ENCODE measurements around the gene CPEB4. TPM values are rescaled to one million over a fixed set of nuclear protein-coding genes. Genes with fewer than 3 reads are reported as not detected.

CPEB4 gene
- total and polyA plus RNA-seq, 2 of the 4 experiments (the other 2 are of a cell fraction) = 7.8 to 22.6 TPM

GRCh38 chr5:173928871-173929574 is 40.9 kb downstream of the CPEB4 start:
- no peak overlapping the region for H4K91ac ChIP-seq (ENCODE audit: insufficient read depth, low read depth, low read length)
- no peak overlapping the region for H3K9ac ChIP-seq (ENCODE audit: low read depth, low read length)
- H2BK20ac ChIP-seq (ENCODE audit: low read depth, low read length) = no peak overlapping the region
- no peak overlapping the region for H2BK15ac ChIP-seq (ENCODE audit: low read depth, low read length)
- no peak overlapping the region for H3K23ac ChIP-seq (ENCODE audit: low read depth, low read length)
- H3K36me3 ChIP-seq (ENCODE audit: control insufficient read depth, insufficient read depth, low read length) = 0 out of 2 replicates have a peak, but pooled peaks cover 2% of the 10 kb centered on the region
- no peak overlapping the region for H2AK5ac ChIP-seq (ENCODE audit: low read depth, low read length)
- no peak overlapping the region for H3K56ac ChIP-seq (ENCODE audit: extremely low read depth, insufficient read depth, low read length)
- dilution Hi-C loops (cut with HindIII; ENCODE audit: low sequenced_read_pairs, unreplicated experiment) = no loop called here
- H3K9me1 ChIP-seq (ENCODE audit: insufficient read depth, low read length) = peaks cover 4% of the 10 kb centered on the region; the same call in 1 of the 2 replicates
- DNase-seq = no peak
- no peak overlapping the region for H3K14ac ChIP-seq (replicated peaks; ENCODE audit: low read depth, low read length)
- in situ Hi-C loops (cut with MboI; ENCODE audit: low sequenced_read_pairs) = no loop called here
- CTCF ChIA-PET = no interaction called here
- no peaks in the 10 kb centered on the region for H3K9me3 ChIP-seq (ENCODE audit: control insufficient read depth, insufficient read depth, low read length)
- intact Hi-C loops (cut with micrococcal nuclease) = loop anchor here (5.0 kb wide), 1 partner anchor 33 kb away; no protein-coding TSS in a partner anchor
- H4K20me1 ChIP-seq (ENCODE audit: insufficient read depth, low read length) = no peaks in the 10 kb centered on the region
- no peak overlapping the region for H3K18ac ChIP-seq (ENCODE audit: low read depth, low read length)
- no peak overlapping the region for H2BK5ac ChIP-seq (ENCODE audit: low read depth, low read length, poor library complexity, severe bottlenecking)
- H3K4me3 ChIP-seq (ENCODE audit: insufficient read depth, low read depth, low read length) = no peak overlapping the region
- H3K79me1 ChIP-seq (ENCODE audit: low read depth in 1 of 2, low read length in 2 of 2) = peaks cover 25 to 37% of the 10 kb centered on the region in 2 experiments
- TF ChIP-seq MAFK (IDR thresholded peaks at IDR 0.05; ENCODE audit: low read depth, low read length) (no peak), RCOR1 (IDR thresholded peaks at IDR 0.05; ENCODE audit: insufficient replicate concordance, low read length) (no peak), MXI1 (IDR thresholded peaks at IDR 0.05; ENCODE audit: borderline replicate concordance, low read depth, low read length) (no peak), NFE2L2 (IDR thresholded peaks at IDR 0.05; ENCODE audit: low read depth, low read length) (no peak), CEBPB (IDR thresholded peaks at IDR 0.05; ENCODE audit: low read depth, low read length) (no peak), CHD1 (IDR thresholded peaks at IDR 0.05; ENCODE audit: low read depth, low read length) (no peak), RAD21 (IDR thresholded peaks at IDR 0.05; ENCODE audit: low read length) (no peak), BHLHE40 (IDR thresholded peaks at IDR 0.05; ENCODE audit: low read depth, low read length) (no peak), FOS (IDR thresholded peaks at IDR 0.05; ENCODE audit: low read depth, low read length) (no peak), CTCF (conservative IDR thresholded peaks at IDR 0.05; ENCODE audit: low read depth, low read length) (no peak), MAZ (IDR thresholded peaks at IDR 0.05; ENCODE audit: borderline replicate concordance, low read depth, low read length) (no peak), POLR2A (IDR thresholded peaks at IDR 0.05; ENCODE audit: low read depth, low read length) (no peak), USF2 (IDR thresholded peaks at IDR 0.05; ENCODE audit: low read depth, low read length) (no peak), ELK1 (IDR thresholded peaks at IDR 0.05; ENCODE audit: borderline replicate concordance, low read depth, low read length) (no peak), RFX5 (IDR thresholded peaks at IDR 0.05; ENCODE audit: low read depth, low read length) (no peak)
- no peak overlapping the region for H2AK9ac ChIP-seq (replicated peaks; ENCODE audit: low read depth, low read length, poor library complexity)
- 100% methylated on average over 1 of the region's 4 CpGs; no CpG with 5 or more reads in 1 of the 2 experiments for whole genome bisulfite sequencing, 2 experiments (ENCODE audit: extremely low coverage in 2 of 2, insufficient read length in 1 of 2)
- POLR2A ChIA-PET (ENCODE audit: unreplicated experiment) = no interaction called here
- no peak overlapping the region for H3K4ac ChIP-seq (ENCODE audit: low read depth, low read length)
- H3K27ac ChIP-seq (ENCODE audit: insufficient read depth, low read length) = no peak overlapping the region
- BruUV-seq (replicated peaks) = no TSS peak
- H3K4me1 ChIP-seq (ENCODE audit: control insufficient read depth, insufficient read depth, low read length) = peaks cover 9% of the 10 kb centered on the region; the same call in 1 of the 2 replicates
- no peak overlapping the region for H3K4me2 ChIP-seq (ENCODE audit: low read depth, low read length)
- no peak overlapping the region for H2AFZ ChIP-seq (replicated peaks; ENCODE audit: low read length, poor library complexity)
- no peak overlapping the region for H4K8ac ChIP-seq (ENCODE audit: low read depth in 2 of 2, low read length in 2 of 2)
- H4K5ac ChIP-seq (ENCODE audit: low read depth, low read length) = no peak overlapping the region
- no peaks in the 10 kb centered on the region for H3K27me3 ChIP-seq (ENCODE audit: control insufficient read depth, insufficient read depth, low read length)
- no peak for ATAC-seq (ENCODE audit: low read depth)
- H2BK120ac ChIP-seq (ENCODE audit: low read depth, low read length) = no peak overlapping the region

Data from IMR-90 (cell line).